Activated naive CD4-positive, alpha-beta T cell treated with Interleukin-2 at 50 U/mL for 16 hours (primary cell): ENCODE data around the gene YEATS2.
"Not testable (repeated sequence)": the region's sequence is repeated elsewhere in the genome, so short reads cannot be mapped to it uniquely, and the experiment has no call there.

Source experiments
- DNase-seq: peaks from one replicate; pipeline ENCODE4 v3.0.0-alpha.2; 2020

Gene YEATS2

GRCh38 chr3:183779896-183780465, 82.4 kb downstream of the YEATS2 start:
- DNase-seq = no peak

GRCh38 chr3:183781246-183781645, 83.6 kb downstream of the YEATS2 start:
- DNase-seq = no peak

- no peak for DNase-seq
Measured at GRCh38 chr3:183782576-183783276, 85.1 kb downstream of the YEATS2 start.

- DNase-seq = not testable (repeated sequence)
Measured at GRCh38 chr3:183784503-183784902, 86.9 kb downstream of the YEATS2 start.

GRCh38 chr3:183789826-183790225, 92.2 kb downstream of the YEATS2 start:
- no peak for DNase-seq

- no peak for DNase-seq
Measured at GRCh38 chr3:183790700-183791099, 93.1 kb downstream of the YEATS2 start.

- DNase-seq = no peak
Measured at GRCh38 chr3:183792976-183793375, 95.4 kb downstream of the YEATS2 start.

GRCh38 chr3:183794452-183794851, 96.9 kb downstream of the YEATS2 start:
- no peak for DNase-seq

GRCh38 chr3:183796372-183796771, 98.8 kb downstream of the YEATS2 start:
- no peak for DNase-seq

GRCh38 chr3:183797996-183798395, 100.4 kb downstream of the YEATS2 start:
- no peak for DNase-seq

- DNase-seq = no peak
Measured at GRCh38 chr3:183799461-183799860, 101.9 kb downstream of the YEATS2 start.

- no peak for DNase-seq
Measured at GRCh38 chr3:183800243-183800863, 102.8 kb downstream of the YEATS2 start.

GRCh38 chr3:183801601-183802000, 104.0 kb downstream of the YEATS2 start:
- DNase-seq = no peak

GRCh38 chr3:183802989-183803388, 105.4 kb downstream of the YEATS2 start:
- DNase-seq = no peak

- no peak for DNase-seq
Measured at GRCh38 chr3:183807209-183807728, 109.7 kb downstream of the YEATS2 start.

- no peak for DNase-seq
Measured at GRCh38 chr3:183807881-183808280, 110.3 kb downstream of the YEATS2 start.

GRCh38 chr3:183808355-183808754, 110.8 kb downstream of the YEATS2 start:
- no peak for DNase-seq

GRCh38 chr3:183809270-183809669, 111.7 kb downstream of the YEATS2 start:
- DNase-seq = no peak

- no peak for DNase-seq
Measured at GRCh38 chr3:183810643-183811594, 113.3 kb downstream of the YEATS2 start.

- DNase-seq = no peak
Measured at GRCh38 chr3:183811638-183812037, 114.0 kb downstream of the YEATS2 start.

- no peak for DNase-seq
Measured at GRCh38 chr3:183812761-183813445, 115.3 kb downstream of the YEATS2 start.

GRCh38 chr3:183814240-183814639, 116.6 kb downstream of the YEATS2 start:
- no peak for DNase-seq
